IPS-20b (cell line): Measurements from ENCODE around the gene TLK1.

Source experiments
- H3K27ac ChIP-seq: one replicate; pipeline ENCODE4 v1.5.1; 2013; ENCODE audit warnings: low read length
- H3K27me3 ChIP-seq: 2 replicates; pipeline ENCODE4 v1.6.1; 2013; ENCODE audit warnings: mild to moderate bottlenecking, low read length, inconsistent platforms; ENCODE audit not compliant: insufficient read depth
- H3K36me3 ChIP-seq: 2 replicates; pipeline ENCODE4 v1.6.1; 2013; ENCODE audit warnings: low read depth, mild to moderate bottlenecking, inconsistent platforms, low read length, moderate library complexity; ENCODE audit not compliant: insufficient read depth
- H3K4me1 ChIP-seq: 2 replicates; pipeline ENCODE4 v1.6.1; 2013; ENCODE audit warnings: mild to moderate bottlenecking, control low read depth, inconsistent platforms, low read length, moderate library complexity; ENCODE audit not compliant: insufficient read depth
- H3K4me3 ChIP-seq: 2 replicates; pipeline ENCODE4 v1.5.1; 2013; ENCODE audit warnings: mild to moderate bottlenecking, low read length, inconsistent platforms
- H3K9ac ChIP-seq: 2 replicates; pipeline ENCODE4 v1.6.1; 2013; ENCODE audit warnings: low read depth, mild to moderate bottlenecking, inconsistent platforms, low read length, moderate library complexity
- H3K9me3 ChIP-seq: 2 replicates; pipeline ENCODE4 v1.6.1; 2013; ENCODE audit warnings: mild to moderate bottlenecking, low read depth, low read length, inconsistent platforms; ENCODE audit not compliant: insufficient read depth

The TLK1 gene

DNA sequence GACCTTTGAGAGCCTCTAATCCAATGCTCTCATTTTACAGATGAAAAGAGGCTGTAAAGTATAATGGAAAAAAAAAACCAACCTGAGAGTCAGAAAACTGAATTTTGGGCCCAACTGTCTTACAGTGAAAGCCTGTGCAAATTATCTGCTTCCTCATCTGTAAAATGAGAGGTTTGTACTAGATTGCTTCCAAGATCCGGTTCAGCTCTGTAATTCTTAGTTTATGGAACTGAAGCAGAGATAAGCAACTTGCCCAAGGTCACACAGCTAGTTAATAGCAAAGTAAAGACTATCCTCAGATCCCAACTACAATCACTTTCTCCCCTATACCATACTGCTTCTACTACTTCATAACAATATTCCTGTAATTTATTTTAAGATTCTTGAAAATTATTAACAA is 6.3 kb downstream of the TLK1 start:
- peaks cover 19% of the 10 kb centered on the region; the same call in 1 of the 2 replicates for H3K4me1 ChIP-seq

DNA sequence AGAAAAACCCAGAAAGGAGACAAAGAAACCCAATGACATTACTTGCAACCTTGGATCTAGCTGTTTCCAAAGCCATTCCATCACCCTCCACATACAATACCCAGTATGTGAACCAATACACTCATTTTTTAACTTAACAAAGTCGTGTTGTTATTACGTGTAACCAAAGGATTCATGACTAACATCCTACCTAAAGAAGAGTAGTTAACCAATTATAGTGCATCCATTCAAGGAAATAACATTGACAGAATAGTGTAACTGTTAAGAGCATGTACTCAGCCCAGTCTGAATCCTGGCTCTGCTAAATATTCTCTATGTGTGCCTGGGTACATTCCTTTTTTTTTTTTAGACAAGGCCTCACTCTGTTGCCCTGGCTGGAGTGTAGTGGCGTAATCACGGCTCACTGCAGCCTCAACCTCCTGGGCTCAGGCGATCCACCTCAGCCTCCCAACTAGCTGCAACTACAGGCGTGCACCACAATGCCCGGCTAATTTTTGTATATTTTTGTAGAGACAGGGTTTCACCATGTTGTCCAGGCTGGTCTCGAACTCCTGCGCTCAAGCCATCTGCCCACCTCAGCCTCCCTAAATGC is 9.9 kb downstream of the TLK1 start:
- H3K4me3 ChIP-seq: no peak overlapping the region
- H3K36me3 ChIP-seq: no peaks in the 10 kb centered on the region
- no peak overlapping the region for H3K27ac ChIP-seq
- H3K27me3 ChIP-seq: no peaks in the 10 kb centered on the region
- H3K9me3 ChIP-seq: no peaks in the 10 kb centered on the region
- peaks cover 10% of the 10 kb centered on the region; the same call in 1 of the 2 replicates for H3K4me1 ChIP-seq
- no peak overlapping the region for H3K9ac ChIP-seq

More for the DNA sequence above, 6.3 kb downstream of the TLK1 start:
- Histone ChIP-seq H3K36me3 (no peaks in the 10 kb centered on the region), H3K27ac (no peak overlapping the region), H3K9me3 (no peaks in the 10 kb centered on the region), H3K9ac (no peak overlapping the region), H3K27me3 (no peaks in the 10 kb centered on the region), H3K4me3 (no peak overlapping the region)

DNA sequence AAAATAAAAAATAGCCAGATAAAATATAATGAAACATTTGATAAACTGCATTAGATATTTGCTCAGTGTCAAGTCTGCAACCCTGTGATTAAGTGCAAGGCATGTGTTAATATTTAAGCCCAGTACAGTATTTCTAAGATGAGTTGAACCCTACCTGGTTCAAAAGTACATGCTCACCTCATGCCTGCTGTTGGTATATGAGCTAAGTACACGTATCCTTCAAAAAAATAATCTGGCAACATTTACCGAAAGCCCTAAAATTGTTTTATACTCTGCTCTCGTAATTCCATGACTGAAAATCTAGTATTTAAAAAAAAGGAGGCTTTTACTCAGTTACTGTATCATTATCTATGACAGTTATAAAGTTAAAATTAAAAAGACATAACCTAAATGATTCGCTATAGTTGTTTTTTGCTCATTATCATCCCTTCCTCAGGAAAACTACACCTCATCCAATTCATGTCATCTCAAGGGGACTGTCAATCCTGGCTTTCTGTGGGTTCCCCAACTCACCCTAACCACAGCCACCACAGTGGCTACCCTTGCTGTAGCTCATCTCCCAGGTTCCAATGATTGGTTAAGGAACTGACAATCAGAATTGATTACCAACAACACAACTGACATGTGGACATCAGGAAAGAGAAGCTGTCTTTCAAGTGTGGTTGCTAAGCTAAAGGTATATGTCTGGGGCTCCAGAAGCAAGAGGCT is 10.6 kb downstream of the TLK1 start:
- H3K4me3 ChIP-seq: no peak overlapping the region
- H3K27me3 ChIP-seq: no peaks in the 10 kb centered on the region
- no peak overlapping the region for H3K27ac ChIP-seq
- H3K9me3 ChIP-seq: no peaks in the 10 kb centered on the region
- H3K36me3 ChIP-seq: no peaks in the 10 kb centered on the region
- H3K9ac ChIP-seq: no peak overlapping the region
- H3K4me1 ChIP-seq: peaks cover 7% of the 10 kb centered on the region; the same call in 1 of the 2 replicates

- no peak overlapping the region for H3K27ac ChIP-seq
- H3K4me3 ChIP-seq: no peak overlapping the region
- H3K4me1 ChIP-seq: peaks cover 7% of the 10 kb centered on the region; the same call in 1 of the 2 replicates
These were observed 11.3 kb downstream of the TLK1 start for GRCh38 chr2:171149171-171149938.

GRCh38 chr2:171147081-171147480 is 13.6 kb downstream of the TLK1 start:
- no peak overlapping the region for H3K4me3 ChIP-seq
- peaks cover 6% of the 10 kb centered on the region for H3K4me1 ChIP-seq
- H3K9me3 ChIP-seq: no peaks in the 10 kb centered on the region
- H3K9ac ChIP-seq: no peak overlapping the region
- H3K36me3 ChIP-seq: no peaks in the 10 kb centered on the region
- H3K27me3 ChIP-seq: no peaks in the 10 kb centered on the region
- H3K27ac ChIP-seq: no peak overlapping the region

More at GRCh38 chr2:171149171-171149938, 11.3 kb downstream of the TLK1 start:
- H3K27me3 ChIP-seq: no peaks in the 10 kb centered on the region
- no peak overlapping the region for H3K9ac ChIP-seq
- no peaks in the 10 kb centered on the region for H3K36me3 ChIP-seq
- H3K9me3 ChIP-seq: no peaks in the 10 kb centered on the region

GRCh38 chr2:171146633-171147032 is 14.1 kb downstream of the TLK1 start:
- H3K27me3 ChIP-seq: no peaks in the 10 kb centered on the region
- H3K4me1 ChIP-seq: peaks cover 10% of the 10 kb centered on the region
- H3K27ac ChIP-seq: no peak overlapping the region
- no peaks in the 10 kb centered on the region for H3K36me3 ChIP-seq
- H3K4me3 ChIP-seq: no peak overlapping the region
- H3K9me3 ChIP-seq: no peaks in the 10 kb centered on the region
- H3K9ac ChIP-seq: no peak overlapping the region

DNA sequence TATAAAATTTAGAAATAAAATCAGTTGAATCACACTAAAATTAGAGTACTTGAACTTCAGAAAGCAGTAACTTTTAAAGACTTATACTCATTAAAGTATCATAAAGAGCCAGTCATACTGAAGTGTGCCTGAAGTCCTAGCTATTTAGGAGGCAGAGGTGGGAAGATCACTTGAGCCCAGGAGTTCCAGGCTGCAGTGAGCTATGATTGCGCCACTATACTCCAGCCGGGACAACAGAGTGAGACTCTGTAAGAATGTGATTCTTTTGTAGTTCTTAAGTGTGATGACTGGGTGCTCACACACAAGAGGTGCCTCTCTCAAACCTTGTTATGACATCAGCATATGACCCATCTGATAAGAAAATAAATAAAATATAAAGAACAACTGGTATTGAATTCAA is 14.6 kb downstream of the TLK1 start:
- no peaks in the 10 kb centered on the region for H3K36me3 ChIP-seq
- no peak overlapping the region for H3K27ac ChIP-seq
- no peak overlapping the region for H3K4me3 ChIP-seq
- no peaks in the 10 kb centered on the region for H3K27me3 ChIP-seq
- no peak overlapping the region for H3K9ac ChIP-seq
- H3K4me1 ChIP-seq: peaks cover 14% of the 10 kb centered on the region
- no peaks in the 10 kb centered on the region for H3K9me3 ChIP-seq

DNA sequence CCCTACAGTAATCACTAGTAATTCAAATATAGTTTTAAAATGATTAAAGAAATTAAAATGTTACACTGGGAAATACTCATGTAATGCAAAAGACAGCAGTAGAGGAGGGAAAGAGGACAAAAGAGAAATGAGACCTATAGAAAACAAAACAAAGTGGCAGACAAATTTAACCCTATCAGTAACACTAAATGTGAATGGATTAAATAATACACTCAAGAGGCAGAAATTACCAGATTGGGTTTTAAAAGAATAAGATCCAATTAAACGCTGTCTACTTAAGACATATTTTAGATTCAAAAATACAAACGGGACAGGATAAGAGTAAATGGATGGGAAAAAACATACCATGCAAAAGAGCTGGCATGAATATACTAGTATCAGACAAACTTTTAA is 17.0 kb downstream of the TLK1 start:
- Histone ChIP-seq H3K9me3 (no peaks in the 10 kb centered on the region), H3K9ac (no peak overlapping the region), H3K4me3 (no peak overlapping the region)

DNA sequence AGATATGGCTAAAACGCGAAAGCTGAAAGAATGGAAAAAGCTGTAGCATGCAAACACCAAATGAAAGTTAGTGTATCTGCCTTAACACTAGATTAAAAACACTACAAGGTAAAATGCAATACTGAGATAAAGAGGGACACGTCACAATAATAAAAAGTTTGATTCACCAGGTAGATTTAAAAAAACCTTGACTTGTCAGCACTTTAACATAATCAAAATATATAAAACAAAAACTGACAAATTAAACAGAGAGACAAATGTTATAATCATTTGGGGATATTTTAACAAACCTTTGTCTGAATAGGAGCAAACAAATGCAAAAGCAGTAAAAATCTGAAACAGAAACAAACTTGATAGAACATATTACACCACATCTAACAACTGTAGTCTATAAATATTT is 18.3 kb downstream of the TLK1 start:
- no peak overlapping the region for H3K27ac ChIP-seq
- H3K27me3 ChIP-seq: no peaks in the 10 kb centered on the region
- H3K36me3 ChIP-seq: no peaks in the 10 kb centered on the region
- H3K4me3 ChIP-seq: no peak overlapping the region
- H3K4me1 ChIP-seq: peaks cover 25% of the 10 kb centered on the region
- H3K9ac ChIP-seq: no peak overlapping the region
- H3K9me3 ChIP-seq: no peaks in the 10 kb centered on the region

More for the DNA sequence above, 17.0 kb downstream of the TLK1 start:
- H3K4me1 ChIP-seq: peaks cover 22% of the 10 kb centered on the region
- H3K27me3 ChIP-seq: no peaks in the 10 kb centered on the region
- no peak overlapping the region for H3K27ac ChIP-seq
- H3K36me3 ChIP-seq: no peaks in the 10 kb centered on the region

DNA sequence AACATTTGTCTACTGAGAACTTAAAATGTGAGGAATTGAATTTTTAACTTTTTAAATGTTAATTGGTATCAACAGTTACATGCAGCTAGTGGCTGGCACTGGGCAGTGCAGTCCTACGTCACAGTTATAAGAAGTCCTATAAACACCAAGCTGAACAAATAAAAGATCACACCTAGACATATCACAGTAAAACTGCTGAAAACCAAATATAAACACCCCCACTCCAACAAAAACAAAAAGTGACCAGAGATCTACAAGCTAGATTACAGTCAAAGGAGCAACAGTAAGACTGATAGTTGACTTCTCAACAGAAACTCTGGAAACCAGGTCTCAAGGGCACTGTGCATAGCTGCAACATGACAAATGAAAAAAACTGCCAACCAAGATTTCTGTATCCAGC is 19.4 kb downstream of the TLK1 start:
- Histone ChIP-seq H3K9ac (no peak overlapping the region), H3K36me3 (no peaks in the 10 kb centered on the region), H3K9me3 (no peaks in the 10 kb centered on the region), H3K4me1 (peaks cover 23% of the 10 kb centered on the region), H3K27me3 (no peaks in the 10 kb centered on the region), H3K4me3 (no peak overlapping the region), H3K27ac (no peak overlapping the region)

- Histone ChIP-seq H3K4me3 (no peak overlapping the region), H3K27me3 (no peaks in the 10 kb centered on the region), H3K27ac (no peak overlapping the region), H3K9ac (no peak overlapping the region), H3K9me3 (no peaks in the 10 kb centered on the region), H3K36me3 (no peaks in the 10 kb centered on the region), H3K4me1 (peaks cover 23% of the 10 kb centered on the region)
These were observed 20.8 kb downstream of the TLK1 start for GRCh38 chr2:171139860-171140259.
